Measurements from ENCODE around the gene RPUSD4.

GRCh38 chr11:126156814-126157213 is 54.6 kb downstream of the RPUSD4 start:
- no peak for TF ChIP-seq EP300 (IDR thresholded peaks at IDR 0.05)
- no peak for TF ChIP-seq POLR2A (IDR thresholded peaks at IDR 0.05; ENCODE audit: low read depth)
- TF ChIP-seq CTCF (IDR thresholded peaks at IDR 0.05), result no peak
- no peak for TF ChIP-seq POLR2AphosphoS5 (IDR thresholded peaks at IDR 0.05)

All from esophagus muscularis mucosa (tissue), 4 donors.